GM21786 (cell line): Measurements from ENCODE around the gene ACSM6.
"Not testable (repeated sequence)": the region's sequence is repeated elsewhere in the genome, so short reads cannot be mapped to it uniquely, and the experiment has no call there.

Source experiments
- ATAC-seq: cut with Tn5 transposase; IDR thresholded peaks from one replicate; pipeline ENCODE4 v1.9.1; 2021; ENCODE audit not compliant: unreplicated experiment

Gene ACSM6

GRCh38 chr10:95214369-95214768 lies 20.3 kb downstream of the ACSM6 start:
- no peak for ATAC-seq

- ATAC-seq = no peak
Measured at GRCh38 chr10:95214793-95215192, 20.8 kb downstream of the ACSM6 start.

- no peak for ATAC-seq
Measured at GRCh38 chr10:95217476-95217875, 23.4 kb downstream of the ACSM6 start.

GRCh38 chr10:95220539-95220938 lies 26.5 kb downstream of the ACSM6 start:
- ATAC-seq = no peak

GRCh38 chr10:95221124-95221523 lies 27.1 kb downstream of the ACSM6 start:
- ATAC-seq = no peak

GRCh38 chr10:95225136-95225535 lies 31.1 kb downstream of the ACSM6 start:
- no peak for ATAC-seq

GRCh38 chr10:95228934-95229723 lies 35.1 kb downstream of the ACSM6 start:
- not testable (repeated sequence) for ATAC-seq

GRCh38 chr10:95229724-95230627 lies 35.9 kb downstream of the ACSM6 start:
- no peak for ATAC-seq

- peak; percentile 54 for ATAC-seq
Measured at GRCh38 chr10:95230677-95231586, 36.9 kb downstream of the ACSM6 start.

- no peak for ATAC-seq
Measured at GRCh38 chr10:95233377-95234034, 39.5 kb downstream of the ACSM6 start.

- ATAC-seq = no peak
Measured at GRCh38 chr10:95234951-95235350, 40.9 kb downstream of the ACSM6 start.

GRCh38 chr10:95235676-95236067 lies 41.6 kb downstream of the ACSM6 start:
- ATAC-seq = no peak

- ATAC-seq = peak; percentile 98
Measured at GRCh38 chr10:95236068-95236903, 42.2 kb downstream of the ACSM6 start.

GRCh38 chr10:95237376-95238170 lies 43.5 kb downstream of the ACSM6 start:
- no peak for ATAC-seq

- ATAC-seq = not testable (repeated sequence)
Measured at GRCh38 chr10:95240096-95240495, 46.1 kb downstream of the ACSM6 start.

GRCh38 chr10:95240811-95241210 lies 46.8 kb downstream of the ACSM6 start:
- no peak for ATAC-seq

GRCh38 chr10:95241533-95241932 lies 47.5 kb downstream of the ACSM6 start:
- no peak for ATAC-seq

GRCh38 chr10:95242581-95243317 lies 48.7 kb downstream of the ACSM6 start:
- ATAC-seq = no peak
